ENCODE measurements around the gene ZNF524. TPM values are rescaled to one million over a fixed set of nuclear protein-coding genes. Genes with fewer than 3 reads are reported as not detected.

The ZNF524 gene
- total RNA-seq, 2 donors from 2014 or later = 26.6 to 36.4 TPM

GRCh38 chr19:55597501-55597921, 2.6 kb upstream of the ZNF524 start:
- DNase-seq = no peak
- intact Hi-C loops (cut with DNase I, micrococcal nuclease) = no loop called here
- ATAC-seq = no peak

- intact Hi-C loops (cut with DNase I, micrococcal nuclease) = no loop called here
- ATAC-seq = no peak
- DNase-seq = no peak
Observed at GRCh38 chr19:55598034-55598433, 2.1 kb upstream of the ZNF524 start.

- intact Hi-C loops (cut with DNase I, micrococcal nuclease) = no loop called here
- ATAC-seq = peak; percentile 82
Observed at GRCh38 chr19:55598719-55599467, 1.2 kb upstream of the ZNF524 start.

GRCh38 chr19:55599468-55599841, 633 bp upstream of the ZNF524 start, which contains the start of gene FIZ1:
Gene FIZ1 (minus strand): TSS chr19:55599517. CDS start chr19:55597865, 1,652 bp downstream.
- peak; percentile 97 to 98 for DNase-seq
- intact Hi-C loops (cut with DNase I, micrococcal nuclease) = no loop called here
- ATAC-seq = peak; percentile 85

More at GRCh38 chr19:55598719-55599467, 1.2 kb upstream of the ZNF524 start:
- peak; percentile 92 to 95 for DNase-seq

- DNase-seq = no peak
- intact Hi-C loops (cut with DNase I, micrococcal nuclease) = loop anchor here in 1 of 2 donors (10.0 kb wide), 1 partner anchor 86 kb away; no protein-coding TSS in a partner anchor
- no peak for ATAC-seq
Observed at GRCh38 chr19:55600662-55601028, 557 bp downstream of the ZNF524 start.

- intact Hi-C loops (cut with DNase I, micrococcal nuclease) = loop anchor here in 1 of 2 donors (10.0 kb wide), 1 partner anchor 86 kb away; no protein-coding TSS in a partner anchor
- ATAC-seq (no peak), DNase-seq (peak in 1 of 2 donors; percentile 33)
Observed at GRCh38 chr19:55601084-55601483, 996 bp downstream of the ZNF524 start.

GRCh38 chr19:55602104-55603001, 2.3 kb downstream of the ZNF524 start:
- intact Hi-C loops (cut with DNase I, micrococcal nuclease) = loop anchor here in 1 of 2 donors (10.0 kb wide), 1 partner anchor 88 kb away; no protein-coding TSS in a partner anchor
- ATAC-seq = no peak

GRCh38 chr19:55603115-55603514, 3.0 kb downstream of the ZNF524 start:
- no peak for DNase-seq
- ATAC-seq = no peak
- intact Hi-C loops (cut with DNase I, micrococcal nuclease) = loop anchor here in 1 of 2 donors (10.0 kb wide), 1 partner anchor 88 kb away; no protein-coding TSS in a partner anchor

More at GRCh38 chr19:55602104-55603001, 2.3 kb downstream of the ZNF524 start:
- DNase-seq = peak in 1 of 2 donors; percentile 31

- ATAC-seq = no peak
- intact Hi-C loops (cut with DNase I, micrococcal nuclease) = loop anchor here in 1 of 2 donors (10.0 kb wide), 1 partner anchor 89 kb away; no protein-coding TSS in a partner anchor
- peak; percentile 33 to 41 for DNase-seq
Observed at GRCh38 chr19:55603581-55604292, 3.6 kb downstream of the ZNF524 start.

- intact Hi-C loops (cut with DNase I, micrococcal nuclease) = loop anchor here in 1 of 2 donors (10.0 kb wide), 1 partner anchor 90 kb away; no protein-coding TSS in a partner anchor
- DNase-seq (peak; percentile 98), ATAC-seq (peak; percentile 82)
Observed at GRCh38 chr19:55605207-55605636, 5.1 kb downstream of the ZNF524 start.

- intact Hi-C loops (cut with DNase I, micrococcal nuclease) = loop anchor here in 1 of 2 donors (10.0 kb wide), 1 partner anchor 91 kb away; no protein-coding TSS in a partner anchor
- DNase-seq = peak; percentile 78 to 82
- ATAC-seq = peak; percentile 62
Observed at GRCh38 chr19:55605637-55606470, 5.8 kb downstream of the ZNF524 start, which contains the start of gene ZNF865. Gene ZNF865 (plus strand): TSS chr19:55605647. CDS start chr19:55613619, 7,972 bp downstream.

GRCh38 chr19:55606471-55606787, 6.3 kb downstream of the ZNF524 start:
- no peak for DNase-seq
- no peak for ATAC-seq
- intact Hi-C loops (cut with DNase I, micrococcal nuclease) = loop anchor here in 1 of 2 donors (10.0 kb wide), 1 partner anchor 92 kb away; no protein-coding TSS in a partner anchor

GRCh38 chr19:55606817-55607216, 6.7 kb downstream of the ZNF524 start:
- ATAC-seq = no peak
- intact Hi-C loops (cut with DNase I, micrococcal nuclease) = loop anchor here in 1 of 2 donors (10.0 kb wide), 1 partner anchor 92 kb away; no protein-coding TSS in a partner anchor
- no peak for DNase-seq

GRCh38 chr19:55609326-55609725, 9.2 kb downstream of the ZNF524 start:
- ATAC-seq = no peak
- intact Hi-C loops (cut with DNase I, micrococcal nuclease) = loop anchor here in 1 of 2 donors (10.0 kb wide), 1 partner anchor 95 kb away; no protein-coding TSS in a partner anchor
- DNase-seq = no peak

GRCh38 chr19:55611300-55611982, 11.4 kb downstream of the ZNF524 start:
- intact Hi-C loops (cut with DNase I, micrococcal nuclease) = no loop called here
- no peak for DNase-seq
- peak; percentile 10 for ATAC-seq

- no peak for DNase-seq
- intact Hi-C loops (cut with DNase I, micrococcal nuclease) = no loop called here
- no peak for ATAC-seq
Observed at GRCh38 chr19:55611983-55612645, 12.0 kb downstream of the ZNF524 start.
